ENCODE data around the gene LRP3.

- no peak for TF ChIP-seq CTCF (IDR thresholded peaks at IDR 0.05; ENCODE audit: low read depth, low read length, poor library complexity, severe bottlenecking)
- no peak for TF ChIP-seq EZH2phosphoT487 (IDR thresholded peaks at IDR 0.05; ENCODE audit: borderline replicate concordance, low read length)
These were observed 10.2 kb downstream of the LRP3 start for GRCh38 chr19:33204136-33204973.

Data from DOHH2 (cell line).